Measurements from ENCODE around the gene VRK1. TPM values are rescaled to one million over a fixed set of nuclear protein-coding genes. Genes with fewer than 3 reads are reported as not detected.
"Not testable (repeated sequence)": the region's sequence is repeated elsewhere in the genome, so short reads cannot be mapped to it uniquely, and the experiment has no call there.

The VRK1 gene
- 69.8 and 87.8 TPM in 2 replicates for total RNA-seq (2014; rRNA removed; shearing (Covaris generic))

GRCh38 chr14:96796851-96797581 is at the start of gene VRK1:
Gene VRK1 (plus strand): TSS chr14:96797382. CDS start chr14:96833472, 36,090 bp downstream.
- Histone ChIP-seq H3K27me3 (ENCODE audit: control insufficient read depth, insufficient read depth, low read length) (no peaks in the 10 kb centered on the region), H3K36me3 (replicated peaks; ENCODE audit: control insufficient read depth, insufficient read depth, low read length) (no peaks in the 10 kb centered on the region), H3K4me3 (ENCODE audit: insufficient read depth, low read depth, low read length) (peak within 1 kb of the TSS; percentile 85)
- DNase-seq: peak; percentile 96

GRCh38 chr14:96747608-96748007 is 49.6 kb upstream of the VRK1 start:
- Histone ChIP-seq H3K27me3 (ENCODE audit: control insufficient read depth, insufficient read depth, low read length) (no peaks in the 10 kb centered on the region), H3K36me3 (replicated peaks; ENCODE audit: control insufficient read depth, insufficient read depth, low read length) (no peaks in the 10 kb centered on the region), H3K4me3 (ENCODE audit: insufficient read depth, low read depth, low read length) (no peak overlapping the region)
- DNase-seq: no peak

- Histone ChIP-seq H3K27me3 (ENCODE audit: control insufficient read depth, insufficient read depth, low read length) (no peaks in the 10 kb centered on the region), H3K36me3 (replicated peaks; ENCODE audit: control insufficient read depth, insufficient read depth, low read length) (no peaks in the 10 kb centered on the region), H3K4me3 (ENCODE audit: insufficient read depth, low read depth, low read length) (no peak overlapping the region)
- no peak for DNase-seq
Observed at GRCh38 chr14:96748362-96748761, 48.8 kb upstream of the VRK1 start.

GRCh38 chr14:96751505-96751904 is 45.7 kb upstream of the VRK1 start:
- Histone ChIP-seq H3K36me3 (replicated peaks; ENCODE audit: control insufficient read depth, insufficient read depth, low read length) (no peaks in the 10 kb centered on the region), H3K4me3 (ENCODE audit: insufficient read depth, low read depth, low read length) (no peak overlapping the region), H3K27me3 (ENCODE audit: control insufficient read depth, insufficient read depth, low read length) (no peaks in the 10 kb centered on the region)
- DNase-seq: no peak

- Histone ChIP-seq H3K27me3 (ENCODE audit: control insufficient read depth, insufficient read depth, low read length) (no peaks in the 10 kb centered on the region), H3K4me3 (ENCODE audit: insufficient read depth, low read depth, low read length) (no peak overlapping the region), H3K36me3 (replicated peaks; ENCODE audit: control insufficient read depth, insufficient read depth, low read length) (no peaks in the 10 kb centered on the region)
- DNase-seq: no peak
Observed at GRCh38 chr14:96752125-96752524, 45.1 kb upstream of the VRK1 start.

GRCh38 chr14:96752594-96752993 is 44.6 kb upstream of the VRK1 start:
- H3K27me3 ChIP-seq (ENCODE audit: control insufficient read depth, insufficient read depth, low read length): no peaks in the 10 kb centered on the region
- no peak for DNase-seq
- H3K4me3 ChIP-seq (ENCODE audit: insufficient read depth, low read depth, low read length): no peak overlapping the region
- no peaks in the 10 kb centered on the region for H3K36me3 ChIP-seq (replicated peaks; ENCODE audit: control insufficient read depth, insufficient read depth, low read length)

GRCh38 chr14:96754162-96754844 is 42.9 kb upstream of the VRK1 start:
- no peak overlapping the region for H3K4me3 ChIP-seq (ENCODE audit: insufficient read depth, low read depth, low read length)
- DNase-seq: no peak
- H3K27me3 ChIP-seq (ENCODE audit: control insufficient read depth, insufficient read depth, low read length): no peaks in the 10 kb centered on the region
- H3K36me3 ChIP-seq (replicated peaks; ENCODE audit: control insufficient read depth, insufficient read depth, low read length): no peaks in the 10 kb centered on the region

- Histone ChIP-seq H3K4me3 (ENCODE audit: insufficient read depth, low read depth, low read length) (no peak overlapping the region), H3K36me3 (replicated peaks; ENCODE audit: control insufficient read depth, insufficient read depth, low read length) (no peaks in the 10 kb centered on the region), H3K27me3 (ENCODE audit: control insufficient read depth, insufficient read depth, low read length) (no peaks in the 10 kb centered on the region; the same call in 1 of the 2 replicates)
- peak; percentile 69 for DNase-seq
Observed at GRCh38 chr14:96754845-96755184, 42.4 kb upstream of the VRK1 start.

- no peak for DNase-seq
- Histone ChIP-seq H3K27me3 (ENCODE audit: control insufficient read depth, insufficient read depth, low read length) (no peaks in the 10 kb centered on the region; the same call in 1 of the 2 replicates), H3K36me3 (replicated peaks; ENCODE audit: control insufficient read depth, insufficient read depth, low read length) (no peaks in the 10 kb centered on the region), H3K4me3 (ENCODE audit: insufficient read depth, low read depth, low read length) (no peak overlapping the region)
Observed at GRCh38 chr14:96756745-96757144, 40.4 kb upstream of the VRK1 start.

- Histone ChIP-seq H3K27me3 (ENCODE audit: control insufficient read depth, insufficient read depth, low read length) (no peaks in the 10 kb centered on the region; the same call in 1 of the 2 replicates), H3K4me3 (ENCODE audit: insufficient read depth, low read depth, low read length) (no peak overlapping the region), H3K36me3 (replicated peaks; ENCODE audit: control insufficient read depth, insufficient read depth, low read length) (no peaks in the 10 kb centered on the region)
- DNase-seq: no peak
Observed at GRCh38 chr14:96757456-96757855, 39.7 kb upstream of the VRK1 start.

GRCh38 chr14:96761066-96761465 is 36.1 kb upstream of the VRK1 start:
- DNase-seq: no peak
- Histone ChIP-seq H3K27me3 (ENCODE audit: control insufficient read depth, insufficient read depth, low read length) (no peaks in the 10 kb centered on the region; the same call in 1 of the 2 replicates), H3K4me3 (ENCODE audit: insufficient read depth, low read depth, low read length) (no peak overlapping the region), H3K36me3 (replicated peaks; ENCODE audit: control insufficient read depth, insufficient read depth, low read length) (no peaks in the 10 kb centered on the region)

GRCh38 chr14:96762650-96763049 is 34.5 kb upstream of the VRK1 start:
- Histone ChIP-seq H3K36me3 (replicated peaks; ENCODE audit: control insufficient read depth, insufficient read depth, low read length) (no peaks in the 10 kb centered on the region), H3K4me3 (ENCODE audit: insufficient read depth, low read depth, low read length) (peak overlapping the region; percentile 8; the same call in 1 of the 2 replicates), H3K27me3 (ENCODE audit: control insufficient read depth, insufficient read depth, low read length) (no peaks in the 10 kb centered on the region; the same call in 1 of the 2 replicates)
- DNase-seq: peak; percentile 80

GRCh38 chr14:96764012-96764411 is 33.2 kb upstream of the VRK1 start:
- no peak overlapping the region for H3K4me3 ChIP-seq (ENCODE audit: insufficient read depth, low read depth, low read length)
- no peak for DNase-seq
- H3K27me3 ChIP-seq (ENCODE audit: control insufficient read depth, insufficient read depth, low read length): peaks cover 2% of the 10 kb centered on the region; the same call in 1 of the 2 replicates
- no peaks in the 10 kb centered on the region for H3K36me3 ChIP-seq (replicated peaks; ENCODE audit: control insufficient read depth, insufficient read depth, low read length)

GRCh38 chr14:96765205-96765604 is 32.0 kb upstream of the VRK1 start:
- not testable (repeated sequence) for H3K4me3 ChIP-seq (ENCODE audit: insufficient read depth, low read depth, low read length); DNase-seq; H3K27me3 ChIP-seq (ENCODE audit: control insufficient read depth, insufficient read depth, low read length); H3K36me3 ChIP-seq (replicated peaks; ENCODE audit: control insufficient read depth, insufficient read depth, low read length)

GRCh38 chr14:96772929-96773328 is 24.3 kb upstream of the VRK1 start:
- peaks cover 2% of the 10 kb centered on the region; the same call in 1 of the 2 replicates for H3K27me3 ChIP-seq (ENCODE audit: control insufficient read depth, insufficient read depth, low read length)
- DNase-seq: no peak

More at GRCh38 chr14:96772929-96773328, 24.3 kb upstream of the VRK1 start:
- Histone ChIP-seq H3K36me3 (replicated peaks; ENCODE audit: control insufficient read depth, insufficient read depth, low read length) (no peaks in the 10 kb centered on the region), H3K4me3 (ENCODE audit: insufficient read depth, low read depth, low read length) (no peak overlapping the region)
